CD4-positive, alpha-beta T cell (primary cell): Measurements from ENCODE around the gene ZNF556. TPM values are rescaled to one million over a fixed set of nuclear protein-coding genes. Genes with fewer than 3 reads are reported as not detected.
"Not testable (repeated sequence)": the region's sequence is repeated elsewhere in the genome, so short reads cannot be mapped to it uniquely, and the experiment has no call there.

Source experiments
- ATAC-seq: fragments of 200-7000 bp; cut with Tn5 transposase; one replicate; pipeline ENCODE4 v1.10.0; 2022; ENCODE audit warnings: mild to moderate bottlenecking; ENCODE audit not compliant: poor library complexity
- CTCF ChIA-PET: fragments of 350-600 bp; sonication (Branson Sonifier 250); formaldehyde crosslinking; loops from one replicate; lab custom pipeline; 2021; ENCODE audit warnings: antibody characterized with exemption, inconsistent platforms; lab: Charles Lee
- POLR2A ChIA-PET: fragments of 350-600 bp; sonication (Branson Sonifier 250); formaldehyde crosslinking; loops from one replicate; lab custom pipeline; 2021; ENCODE audit warnings: antibody characterized with exemption, inconsistent platforms; lab: Charles Lee
- DNase-seq, 14 experiments: peaks; one replicate each; pipeline ENCODE4 v3.0.0-alpha.2; 2013 to 2020; ENCODE audit warnings: mixed read lengths in 2 of 14
- H3K27ac ChIP-seq, 2 donors: one replicate each; pipeline versions ENCODE4 v1.5.1 to v1.7.0; 2013; ENCODE audit warnings: low read length in 2 of 2, low read depth in 1 of 2, mild to moderate bottlenecking in 1 of 2
- H3K27me3 ChIP-seq, 2 experiments: 1 replicate in 1 of 2; 2 replicates in 1 of 2; pipeline versions ENCODE4 v1.6.1 to v1.7.0; 2013; ENCODE audit warnings: low read length in 2 of 2, control low read depth in 1 of 2, mild to moderate bottlenecking in 1 of 2, moderate library complexity in 1 of 2; ENCODE audit not compliant: insufficient read depth in 2 of 2, control insufficient read depth in 1 of 2
- H3K36me3 ChIP-seq: one replicate; pipeline ENCODE4 v1.6.1; 2013; ENCODE audit warnings: low read length, control low read depth; ENCODE audit not compliant: insufficient read depth
- H3K4me1 ChIP-seq: one replicate; pipeline ENCODE4 v1.6.1; 2013; ENCODE audit warnings: low read length, control low read depth; ENCODE audit not compliant: insufficient read depth
- H3K4me3 ChIP-seq: one replicate; pipeline ENCODE4 v1.5.1; 2013; ENCODE audit warnings: mild to moderate bottlenecking, low read length, moderate library complexity
- H3K9me3 ChIP-seq, 2 experiments: 1 replicate in 1 of 2; 2 replicates in 1 of 2; pipeline versions ENCODE4 v1.6.1 to v1.7.0; 2013; ENCODE audit warnings: low read length in 2 of 2, mild to moderate bottlenecking in 2 of 2, control low read depth in 1 of 2, moderate library complexity in 1 of 2; ENCODE audit not compliant: control insufficient read depth in 1 of 2, insufficient read depth in 1 of 2
- H3K27ac Mint-ChIP-seq: one replicate; pipeline ENCODE4 v1.8.0; 2020; ENCODE audit warnings: mixed read lengths
- H3K27me3 Mint-ChIP-seq: one replicate; pipeline ENCODE4 v1.8.0; 2021; ENCODE audit warnings: mixed read lengths
- H3K36me3 Mint-ChIP-seq: one replicate; pipeline ENCODE4 v1.8.0; 2021; ENCODE audit warnings: low read depth, mixed read lengths
- H3K4me1 Mint-ChIP-seq: one replicate; pipeline ENCODE4 v1.8.0; 2021; ENCODE audit warnings: low read depth, mixed read lengths
- H3K4me3 Mint-ChIP-seq: one replicate; pipeline ENCODE4 v1.8.0; 2020; ENCODE audit warnings: mild to moderate bottlenecking, mixed read lengths
- H3K9me3 Mint-ChIP-seq: one replicate; pipeline ENCODE4 v1.8.0; 2020; ENCODE audit warnings: mixed read lengths
- intact Hi-C, 2 experiments: fragments of 100-400 bp; cut with DNase I in 1 of 2; cut with micrococcal nuclease in 1 of 2; formaldehyde crosslinking; loops; one replicate each; pipeline versions ENCODE4 v1.15.1 to v1.9.0; 2023 to 2025; cut with DNase I, micrococcal nuclease
- total RNA-seq, 174 experiments: library from RNA in 2 of 174; stranded (reverse) in 2 of 174; gene quantifications; one replicate each; pipeline ENCODE4 v1.2.3 and lab custom pipeline; 2021 to 2026
- TF ChIP-seq, protein P1 (sequence below): fragments of 200-600 bp; IDR thresholded peaks from one replicate; pipeline ENCODE4 v1.8.0; 2022; ENCODE audit warnings: antibody characterized with exemption, mild to moderate bottlenecking

Gene ZNF556
- total RNA-seq, 2 experiments from 2014 or later: not detected

- CTCF ChIA-PET: no interaction called here
- DNase-seq (no peak), ATAC-seq (no peak)
- Histone ChIP-seq H3K36me3 (no peaks in the 10 kb centered on the region), H3K4me3 (no peak overlapping the region), H3K9me3 (peaks cover 8 to 15% of the 10 kb centered on the region in 2 experiments), H3K27me3 (no peaks in the 10 kb centered on the region), H3K4me1 (peaks cover 16% of the 10 kb centered on the region), H3K27ac (no peak overlapping the region)
- Mint-ChIP-seq H3K27me3 (no peaks in the 10 kb centered on the region), H3K36me3 (peaks cover 6% of the 10 kb centered on the region), H3K9me3 (peaks cover 3% of the 10 kb centered on the region), H3K4me3 (no peak overlapping the region), H3K27ac (no peak overlapping the region), H3K4me1 (peaks cover 10% of the 10 kb centered on the region)
- intact Hi-C loops: no loop called here
- POLR2A ChIA-PET: no interaction called here
- TF ChIP-seq, protein P1, sequence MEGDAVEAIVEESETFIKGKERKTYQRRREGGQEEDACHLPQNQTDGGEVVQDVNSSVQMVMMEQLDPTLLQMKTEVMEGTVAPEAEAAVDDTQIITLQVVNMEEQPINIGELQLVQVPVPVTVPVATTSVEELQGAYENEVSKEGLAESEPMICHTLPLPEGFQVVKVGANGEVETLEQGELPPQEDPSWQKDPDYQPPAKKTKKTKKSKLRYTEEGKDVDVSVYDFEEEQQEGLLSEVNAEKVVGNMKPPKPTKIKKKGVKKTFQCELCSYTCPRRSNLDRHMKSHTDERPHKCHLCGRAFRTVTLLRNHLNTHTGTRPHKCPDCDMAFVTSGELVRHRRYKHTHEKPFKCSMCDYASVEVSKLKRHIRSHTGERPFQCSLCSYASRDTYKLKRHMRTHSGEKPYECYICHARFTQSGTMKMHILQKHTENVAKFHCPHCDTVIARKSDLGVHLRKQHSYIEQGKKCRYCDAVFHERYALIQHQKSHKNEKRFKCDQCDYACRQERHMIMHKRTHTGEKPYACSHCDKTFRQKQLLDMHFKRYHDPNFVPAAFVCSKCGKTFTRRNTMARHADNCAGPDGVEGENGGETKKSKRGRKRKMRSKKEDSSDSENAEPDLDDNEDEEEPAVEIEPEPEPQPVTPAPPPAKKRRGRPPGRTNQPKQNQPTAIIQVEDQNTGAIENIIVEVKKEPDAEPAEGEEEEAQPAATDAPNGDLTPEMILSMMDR: no peak
Measured at GRCh38 chr19:2896694-2897093, 29.6 kb downstream of the ZNF556 start.

- peak within 1 kb of the TSS; percentile 98 for H3K4me3 Mint-ChIP-seq
- ATAC-seq: peak; percentile 97
- peaks cover 20% of the 10 kb centered on the region for H3K4me1 ChIP-seq
- H3K9me3 Mint-ChIP-seq: peaks cover 3% of the 10 kb centered on the region
- no peaks in the 10 kb centered on the region for H3K27me3 Mint-ChIP-seq
- CTCF ChIA-PET: interaction anchor here (0.5 to 1.3 kb wide), 4 partner anchors 13 to 745 kb away, joined by 3 to 4 read pairs (median 4); no protein-coding TSS in a partner anchor
- H3K36me3 ChIP-seq: no peaks in the 10 kb centered on the region
- intact Hi-C loops: loop anchor here in 1 of 2 experiments (2.0 to 5.0 kb wide), 2 partner anchors 50 to 58 kb away; partner anchors contain the start of gene ZNF555
- TF ChIP-seq, protein P1: no peak
- H3K27me3 ChIP-seq: no peaks in the 10 kb centered on the region
- peak within 1 kb of the TSS; percentile 70 for H3K27ac Mint-ChIP-seq
- H3K4me1 Mint-ChIP-seq: peaks cover 18% of the 10 kb centered on the region
- peak within 1 kb of the TSS; percentile 68 for H3K4me3 ChIP-seq
- H3K9me3 ChIP-seq: peaks cover 8 to 15% of the 10 kb centered on the region in 2 experiments
- H3K27ac ChIP-seq: no peak within 1 kb of the TSS
- POLR2A ChIA-PET: interaction anchor here (1.0 to 1.1 kb wide), 9 partner anchors 12 to 862 kb away, joined by 3 to 13 read pairs (median 4); partner anchors contain the start of genes MRPL54, THOP1, TLE5 and ZNF555
- H3K36me3 Mint-ChIP-seq: peaks cover 6% of the 10 kb centered on the region
- peak; percentile 93 to 99 (median 97) for DNase-seq
Measured at GRCh38 chr19:2900296-2901252, 33.4 kb downstream of the ZNF556 start, which contains the start of gene ZNF57. TSS of gene ZNF57 (plus strand) at chr19:2900928. CDS start at chr19:2901046, 118 bp downstream.

DNA sequence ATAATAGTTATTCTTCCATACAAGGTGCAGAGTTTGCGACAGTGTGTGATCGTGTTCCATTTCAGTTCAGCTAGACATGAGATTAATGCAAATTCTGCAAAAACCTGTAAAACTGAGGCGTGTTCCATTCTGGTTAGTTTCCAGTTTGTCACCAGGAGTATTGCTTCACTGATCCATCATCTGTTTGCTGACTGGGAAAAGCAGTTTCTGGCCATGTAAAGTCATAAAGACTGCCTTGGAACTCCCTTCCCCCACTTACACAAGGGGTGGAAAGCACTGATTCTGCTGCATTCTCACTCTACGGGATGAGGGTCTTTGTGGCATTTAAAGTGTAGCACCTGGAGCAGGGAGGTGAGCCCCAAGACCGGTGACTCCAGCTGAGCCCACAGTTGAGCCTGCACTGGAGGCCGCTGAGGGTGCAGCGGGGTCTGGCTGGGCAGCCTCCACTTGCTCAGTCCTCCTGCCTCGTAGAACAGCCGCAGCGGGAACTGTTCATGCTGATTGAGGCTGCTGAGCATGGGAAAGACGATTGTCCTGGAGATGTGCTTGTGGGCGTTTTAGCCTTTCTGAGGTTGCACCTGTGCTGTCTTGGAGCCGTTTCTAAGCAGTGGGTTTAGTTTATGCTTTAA, 35.6 kb downstream of the ZNF556 start:
- ChIA-PET CTCF (no interaction called here), POLR2A (no interaction called here)
- peaks cover under 1% of the 10 kb centered on the region for H3K9me3 Mint-ChIP-seq
- Histone ChIP-seq H3K4me3 (no peak overlapping the region), H3K27me3 (no peaks in the 10 kb centered on the region), H3K36me3 (no peaks in the 10 kb centered on the region), H3K27ac (no peak overlapping the region), H3K9me3 (peaks cover 0 to 7% of the 10 kb centered on the region in 2 experiments), H3K4me1 (peaks cover 20% of the 10 kb centered on the region)
- no peaks in the 10 kb centered on the region for H3K27me3 Mint-ChIP-seq
- peaks cover 18% of the 10 kb centered on the region for H3K4me1 Mint-ChIP-seq
- H3K4me3 Mint-ChIP-seq: peak overlapping the region; percentile 52
- ATAC-seq: no peak
- TF ChIP-seq, protein P1: no peak
- H3K36me3 Mint-ChIP-seq: peaks cover 6% of the 10 kb centered on the region
- no peak overlapping the region for H3K27ac Mint-ChIP-seq
- DNase-seq: no peak
- intact Hi-C loops: loop anchor here in 1 of 2 experiments (5.0 kb wide), 1 partner anchor 60 kb away; the partner anchor contains the start of gene ZNF555

DNA sequence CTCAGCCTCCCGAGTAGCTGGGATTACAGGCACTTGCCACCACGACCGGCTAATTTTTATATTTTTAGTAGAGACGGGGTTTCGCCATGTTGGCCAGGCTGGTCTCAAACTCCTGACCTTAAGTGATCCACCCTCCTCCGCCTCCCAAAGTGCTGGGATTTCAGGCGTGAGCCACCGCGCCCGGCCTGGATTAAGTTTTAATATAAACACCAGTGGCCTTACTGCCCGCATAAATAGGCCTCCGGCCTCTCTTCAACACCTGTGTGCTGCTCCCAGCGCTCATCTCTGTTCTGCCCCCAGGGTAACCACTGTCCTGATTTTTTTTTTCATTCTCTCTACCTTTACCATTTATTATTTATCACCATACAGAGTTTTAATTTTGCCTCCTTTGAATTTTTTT, 36.2 kb downstream of the ZNF556 start:
- DNase-seq, ATAC-seq, H3K27ac Mint-ChIP-seq, H3K4me3 ChIP-seq, H3K36me3 Mint-ChIP-seq, POLR2A ChIA-PET, H3K36me3 ChIP-seq, H3K27me3 ChIP-seq, H3K4me3 Mint-ChIP-seq, H3K9me3 ChIP-seq, H3K9me3 Mint-ChIP-seq, H3K27me3 Mint-ChIP-seq, CTCF ChIA-PET, H3K27ac ChIP-seq: not testable (repeated sequence)
- H3K4me1 ChIP-seq: peaks cover 20% of the 10 kb centered on the region
- intact Hi-C loops: loop anchor here in 1 of 2 experiments (5.0 kb wide), 1 partner anchor 61 kb away; the partner anchor contains the start of gene ZNF555
- H3K4me1 Mint-ChIP-seq: peaks cover 18% of the 10 kb centered on the region
